B cell (primary cell): Measurements from ENCODE around the gene GRIK2. TPM values are rescaled to one million over a fixed set of nuclear protein-coding genes. Genes with fewer than 3 reads are reported as not detected.

Source experiments
- ATAC-seq: fragments of 200-7000 bp; cut with Tn5 transposase; one replicate; pipeline ENCODE4 v1.10.0; 2021; ENCODE audit warnings: low read depth, mild to moderate bottlenecking, moderate number of reproducible peaks, moderate library complexity
- CTCF ChIA-PET: fragments of 350-600 bp; sonication (Branson Sonifier 250); formaldehyde crosslinking; loops from one replicate; lab custom pipeline; 2021; ENCODE audit warnings: antibody characterized with exemption, inconsistent platforms; lab: Charles Lee
- POLR2A ChIA-PET: fragments of 350-600 bp; sonication (Branson Sonifier 250); formaldehyde crosslinking; loops from one replicate; lab custom pipeline; 2021; ENCODE audit warnings: antibody characterized with exemption; lab: Charles Lee
- DNase-seq: peaks from one replicate; pipeline ENCODE4 v3.0.0; 2013
- H2AFZ ChIP-seq: 2 replicates; pipeline ENCODE4 v1.6.1; 2012; ENCODE audit warnings: mild to moderate bottlenecking, low read depth, low read length; ENCODE audit not compliant: insufficient read depth, poor library complexity, severe bottlenecking
- H3K27ac ChIP-seq, 2 donors: 1 replicate in 1 of 2; 2 replicates in 1 of 2; pipeline ENCODE4 v1.5.1; 2012 to 2013; ENCODE audit warnings: low read length in 2 of 2, mild to moderate bottlenecking in 2 of 2, moderate library complexity in 1 of 2
- H3K27me3 ChIP-seq, 4 experiments: fragments of 200-600 bp in 1 of 4; sonication (generic) in 1 of 4; replicated peaks in 1 of 4; 1 replicate in 2 of 4; 2 replicates in 2 of 4; pipeline versions ENCODE4 v1.6.1 to v1.7.0; 2013 to 2016; ENCODE audit warnings: low read length in 3 of 4, mild to moderate bottlenecking in 2 of 4, mixed read lengths in 1 of 4, moderate library complexity in 1 of 4; ENCODE audit not compliant: insufficient read depth in 4 of 4, control insufficient read depth in 3 of 4; ENCODE audit errors: control extremely low read depth in 1 of 4
- H3K36me3 ChIP-seq, 2 experiments: replicated peaks in 1 of 2; 1 replicate in 1 of 2; 2 replicates in 1 of 2; pipeline versions ENCODE4 v1.6.1 to v1.7.1; 2013; ENCODE audit warnings: low read length in 1 of 2; ENCODE audit not compliant: insufficient read depth in 2 of 2, control insufficient read depth in 1 of 2; ENCODE audit errors: control extremely low read depth in 1 of 2, extremely low read depth in 1 of 2
- H3K4me1 ChIP-seq, 2 donors: fragments of 200-600 bp in 1 of 2; sonication (generic) in 1 of 2; 1 replicate in 1 of 2; 2 replicates in 1 of 2; pipeline versions ENCODE4 v1.5.1 to v1.6.1; 2013 to 2017; ENCODE audit warnings: low read length in 2 of 2; ENCODE audit not compliant: control insufficient read depth in 2 of 2, insufficient read depth in 2 of 2
- H3K4me2 ChIP-seq: replicated peaks from 2 replicates; pipeline ENCODE3; 2012; ENCODE audit warnings: mild to moderate bottlenecking, low read depth, low read length; ENCODE audit not compliant: poor library complexity, severe bottlenecking
- H3K4me3 ChIP-seq, 5 experiments: fragments of 200-600 bp in 1 of 5; sonication (generic) in 1 of 5; 1 replicate in 3 of 5; 2 replicates in 2 of 5; pipeline versions ENCODE4 v1.5.1 to v1.7.0; 2011 to 2016; ENCODE audit warnings: low read length in 4 of 5, mild to moderate bottlenecking in 4 of 5, low read depth in 2 of 5, control low read depth in 1 of 5, moderate library complexity in 1 of 5; ENCODE audit not compliant: insufficient read depth in 1 of 5; ENCODE audit errors: control extremely low read depth in 1 of 5, extremely low read depth in 1 of 5
- H3K79me2 ChIP-seq: fragments of 200-600 bp; sonication (generic); one replicate; pipeline ENCODE4 v1.6.0; 2016; ENCODE audit warnings: low read length; ENCODE audit not compliant: control insufficient read depth, insufficient read depth
- H3K9ac ChIP-seq: fragments of 200-600 bp; sonication (generic); 2 replicates; pipeline ENCODE4 v1.6.1; 2017; ENCODE audit warnings: mild to moderate bottlenecking, low read length, moderate library complexity
- H3K9me3 ChIP-seq, 3 donors: one replicate each; pipeline versions ENCODE4 v1.6.1 to v1.7.1; 2013; ENCODE audit warnings: low read length in 2 of 3; ENCODE audit not compliant: control insufficient read depth in 2 of 3, insufficient read depth in 1 of 3; ENCODE audit errors: control extremely low read depth in 1 of 3
- H4K20me1 ChIP-seq: 2 replicates; pipeline ENCODE4 v1.6.0; 2012; ENCODE audit warnings: mild to moderate bottlenecking, low read length; ENCODE audit not compliant: insufficient read depth, control insufficient read depth, poor library complexity, severe bottlenecking
- H3K27ac Mint-ChIP-seq: one replicate; pipeline ENCODE4 v1.8.0; 2021; ENCODE audit warnings: mixed read lengths
- H3K27me3 Mint-ChIP-seq: one replicate; pipeline ENCODE4 v1.8.0; 2021; ENCODE audit warnings: mixed read lengths
- H3K4me1 Mint-ChIP-seq: one replicate; pipeline ENCODE4 v1.8.0; 2021; ENCODE audit warnings: mixed read lengths
- H3K4me3 Mint-ChIP-seq: one replicate; pipeline ENCODE4 v1.8.0; 2021; ENCODE audit warnings: mixed read lengths
- H3K9me3 Mint-ChIP-seq: one replicate; pipeline ENCODE4 v1.8.0; 2022; ENCODE audit warnings: mixed read lengths; ENCODE audit not compliant: insufficient read depth
- EZH2 ChIP-seq: IDR thresholded peaks from 2 replicates; pipeline ENCODE4 v1.6.1; 2012; ENCODE audit warnings: borderline replicate concordance, low read depth, mild to moderate bottlenecking, moderate library complexity, low read length; ENCODE audit not compliant: insufficient read depth, poor library complexity, severe bottlenecking
- WGBS: methylation state at CpG from one replicate; pipeline ENCODE4 v1.1.5; 2013; ENCODE audit warnings: missing lambda C conversion rate; ENCODE audit not compliant: insufficient coverage; 5-methylcytosine and 5-hydroxymethylcytosine counted together
- intact Hi-C: fragments of 100-400 bp; cut with micrococcal nuclease; formaldehyde crosslinking; loops from one replicate; pipeline ENCODE4 v1.10.0; 2022
- polyA plus RNA-seq: library from polyadenylated mRNA; depleted of rRNA; stranded (reverse); fragments of >200 nt; gene quantifications from 2 replicates; pipeline ENCODE4 v1.2.3, GENCODE V29; 2012
- total RNA-seq, 2 donors: library from RNA; stranded (reverse); fragments of 120-200 nt in 1 of 2; gene quantifications; 1 replicate in 1 of 2; 2 replicates in 1 of 2; pipeline versions ENCODE4 v1.2.3 to v1.2.4, GENCODE V29; 2013 to 2022
- TF ChIP-seq, protein P1 (sequence below): fragments of 200-600 bp; IDR thresholded peaks from one replicate; pipeline ENCODE4 v1.8.0; 2022; ENCODE audit warnings: antibody characterized with exemption, mild to moderate bottlenecking

The GRIK2 gene
- total and polyA plus RNA-seq, 2 donors (not counting 1 experiment from before 2014, with no cell fraction given) = not detected

DNA sequence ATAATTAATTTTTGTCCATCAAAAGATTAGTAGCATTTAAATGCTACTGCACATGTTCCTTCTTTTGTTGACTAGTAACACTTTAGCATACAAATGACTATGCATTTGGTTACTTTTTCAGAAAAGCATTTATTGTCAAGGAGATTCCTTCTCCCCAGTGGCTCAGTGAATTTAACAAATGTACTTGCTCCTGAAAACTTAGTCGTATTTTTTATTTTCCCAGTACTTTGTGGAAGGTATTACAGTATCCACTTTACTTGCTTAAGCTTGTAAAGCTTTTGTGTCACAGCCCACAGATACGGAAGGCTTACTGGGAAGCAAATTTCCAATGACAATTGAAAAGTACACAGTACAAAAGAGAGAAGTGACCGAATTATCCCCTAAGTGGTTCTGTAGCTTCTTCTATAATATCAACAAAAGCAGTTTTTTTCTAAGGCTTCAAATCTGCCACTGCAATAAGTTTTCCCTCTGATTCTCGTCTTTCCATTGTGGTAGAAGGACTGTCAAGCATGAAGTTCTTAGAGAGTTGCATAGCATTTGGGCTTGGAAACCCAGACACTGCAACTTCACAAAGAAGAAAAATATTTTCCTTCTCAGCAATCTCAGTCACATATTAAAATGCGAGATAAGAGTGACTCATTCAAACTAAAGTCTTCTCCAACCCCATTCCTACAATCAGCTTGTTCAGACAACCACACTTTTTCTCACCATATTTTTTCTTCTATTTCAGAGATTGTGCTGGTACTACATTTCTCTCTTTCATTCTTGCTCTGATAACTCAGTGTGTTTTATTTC lies 431.2 kb downstream of the GRIK2 start:
- Histone ChIP-seq H3K4me1 (no peaks in the 10 kb centered on the region), H3K4me2 (no peak overlapping the region), H3K4me3 (no peak overlapping the region), H3K36me3 (no peaks in the 10 kb centered on the region), H3K9me3 (no peaks in the 10 kb centered on the region), H3K79me2 (no peaks in the 10 kb centered on the region), H3K27me3 (no peaks in the 10 kb centered on the region), H3K9ac (no peak overlapping the region), H4K20me1 (no peaks in the 10 kb centered on the region), H3K27ac (no peak overlapping the region), H2AFZ (no peak overlapping the region)
- 100% methylated on average over 1 of the region's 5 CpGs for WGBS
- CTCF ChIA-PET = no interaction called here
- Mint-ChIP-seq H3K4me3 (no peak overlapping the region), H3K4me1 (no peaks in the 10 kb centered on the region), H3K9me3 (peaks cover 13% of the 10 kb centered on the region), H3K27me3 (no peaks in the 10 kb centered on the region), H3K27ac (no peak overlapping the region)
- intact Hi-C loops = no loop called here
- POLR2A ChIA-PET = no interaction called here
- ATAC-seq = no peak
- DNase-seq = no peak
- TF ChIP-seq EZH2 = no peak
- TF ChIP-seq, protein P1, sequence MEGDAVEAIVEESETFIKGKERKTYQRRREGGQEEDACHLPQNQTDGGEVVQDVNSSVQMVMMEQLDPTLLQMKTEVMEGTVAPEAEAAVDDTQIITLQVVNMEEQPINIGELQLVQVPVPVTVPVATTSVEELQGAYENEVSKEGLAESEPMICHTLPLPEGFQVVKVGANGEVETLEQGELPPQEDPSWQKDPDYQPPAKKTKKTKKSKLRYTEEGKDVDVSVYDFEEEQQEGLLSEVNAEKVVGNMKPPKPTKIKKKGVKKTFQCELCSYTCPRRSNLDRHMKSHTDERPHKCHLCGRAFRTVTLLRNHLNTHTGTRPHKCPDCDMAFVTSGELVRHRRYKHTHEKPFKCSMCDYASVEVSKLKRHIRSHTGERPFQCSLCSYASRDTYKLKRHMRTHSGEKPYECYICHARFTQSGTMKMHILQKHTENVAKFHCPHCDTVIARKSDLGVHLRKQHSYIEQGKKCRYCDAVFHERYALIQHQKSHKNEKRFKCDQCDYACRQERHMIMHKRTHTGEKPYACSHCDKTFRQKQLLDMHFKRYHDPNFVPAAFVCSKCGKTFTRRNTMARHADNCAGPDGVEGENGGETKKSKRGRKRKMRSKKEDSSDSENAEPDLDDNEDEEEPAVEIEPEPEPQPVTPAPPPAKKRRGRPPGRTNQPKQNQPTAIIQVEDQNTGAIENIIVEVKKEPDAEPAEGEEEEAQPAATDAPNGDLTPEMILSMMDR = no peak

DNA sequence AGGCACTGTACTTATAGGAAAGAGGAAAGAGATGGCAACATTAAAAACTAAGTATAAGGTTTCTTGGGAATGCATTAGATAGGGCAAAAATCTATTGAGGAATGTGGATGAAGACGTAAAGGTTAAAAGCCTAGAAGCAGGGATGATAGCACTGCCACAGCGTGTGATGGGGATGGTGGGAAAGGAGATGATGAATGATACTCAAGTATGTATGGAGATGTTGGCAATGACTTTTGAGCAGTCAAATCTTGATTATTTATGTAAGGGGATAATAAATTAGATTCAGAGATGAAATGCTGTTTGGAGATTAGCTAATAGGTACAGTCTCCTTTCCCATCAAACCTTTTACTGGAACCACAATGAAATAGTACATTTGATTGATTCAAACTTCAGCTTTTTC lies 432.8 kb downstream of the GRIK2 start:
- ChIA-PET POLR2A (no interaction called here), CTCF (no interaction called here)
- Mint-ChIP-seq H3K27me3 (no peaks in the 10 kb centered on the region), H3K9me3 (peaks cover 13% of the 10 kb centered on the region), H3K27ac (no peak overlapping the region), H3K4me1 (no peaks in the 10 kb centered on the region), H3K4me3 (no peak overlapping the region)
- Histone ChIP-seq H4K20me1 (no peaks in the 10 kb centered on the region), H3K79me2 (no peaks in the 10 kb centered on the region), H3K9ac (no peak overlapping the region), H3K4me3 (no peak overlapping the region), H3K4me2 (no peak overlapping the region), H2AFZ (no peak overlapping the region), H3K27me3 (no peaks in the 10 kb centered on the region), H3K9me3 (no peaks in the 10 kb centered on the region), H3K4me1 (no peaks in the 10 kb centered on the region), H3K27ac (no peak overlapping the region), H3K36me3 (no peaks in the 10 kb centered on the region)
- ATAC-seq (no peak), DNase-seq (no peak)
- 94% methylated on average over 2 of the region's 2 CpGs for WGBS
- intact Hi-C loops = no loop called here
- TF ChIP-seq, protein P1 = no peak
- TF ChIP-seq EZH2 = no peak
